GM12865 (cell line): ENCODE results near the gene PGLYRP3.

Experiments
- DNase-seq: peaks from one replicate; pipeline ENCODE4 v3.0.0; 2010; ENCODE audit warnings: low read depth
- H3K4me3 ChIP-seq: 2 replicates; pipeline ENCODE4 v1.5.1; 2011; ENCODE audit warnings: mild to moderate bottlenecking, low read depth, low read length, control low read depth
- TF ChIP-seq, protein P1 (sequence below): IDR thresholded peaks from 2 replicates; pipeline ENCODE4 v1.5.1; 2011; ENCODE audit warnings: low read length, control low read depth, low read depth, inconsistent platforms; ENCODE audit not compliant: insufficient read depth; ENCODE audit errors: missing control alignments

Gene PGLYRP3, protein sequence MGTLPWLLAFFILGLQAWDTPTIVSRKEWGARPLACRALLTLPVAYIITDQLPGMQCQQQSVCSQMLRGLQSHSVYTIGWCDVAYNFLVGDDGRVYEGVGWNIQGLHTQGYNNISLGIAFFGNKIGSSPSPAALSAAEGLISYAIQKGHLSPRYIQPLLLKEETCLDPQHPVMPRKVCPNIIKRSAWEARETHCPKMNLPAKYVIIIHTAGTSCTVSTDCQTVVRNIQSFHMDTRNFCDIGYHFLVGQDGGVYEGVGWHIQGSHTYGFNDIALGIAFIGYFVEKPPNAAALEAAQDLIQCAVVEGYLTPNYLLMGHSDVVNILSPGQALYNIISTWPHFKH

GRCh38 chr1:153312570-153313186 is at the start of gene PGLYRP3:
Gene PGLYRP3, minus strand, starts transcription at chr1:153312952. Its CDS starts 2,287 bp downstream, at chr1:153310665.
- TF ChIP-seq, protein P1, sequence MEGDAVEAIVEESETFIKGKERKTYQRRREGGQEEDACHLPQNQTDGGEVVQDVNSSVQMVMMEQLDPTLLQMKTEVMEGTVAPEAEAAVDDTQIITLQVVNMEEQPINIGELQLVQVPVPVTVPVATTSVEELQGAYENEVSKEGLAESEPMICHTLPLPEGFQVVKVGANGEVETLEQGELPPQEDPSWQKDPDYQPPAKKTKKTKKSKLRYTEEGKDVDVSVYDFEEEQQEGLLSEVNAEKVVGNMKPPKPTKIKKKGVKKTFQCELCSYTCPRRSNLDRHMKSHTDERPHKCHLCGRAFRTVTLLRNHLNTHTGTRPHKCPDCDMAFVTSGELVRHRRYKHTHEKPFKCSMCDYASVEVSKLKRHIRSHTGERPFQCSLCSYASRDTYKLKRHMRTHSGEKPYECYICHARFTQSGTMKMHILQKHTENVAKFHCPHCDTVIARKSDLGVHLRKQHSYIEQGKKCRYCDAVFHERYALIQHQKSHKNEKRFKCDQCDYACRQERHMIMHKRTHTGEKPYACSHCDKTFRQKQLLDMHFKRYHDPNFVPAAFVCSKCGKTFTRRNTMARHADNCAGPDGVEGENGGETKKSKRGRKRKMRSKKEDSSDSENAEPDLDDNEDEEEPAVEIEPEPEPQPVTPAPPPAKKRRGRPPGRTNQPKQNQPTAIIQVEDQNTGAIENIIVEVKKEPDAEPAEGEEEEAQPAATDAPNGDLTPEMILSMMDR: no peak
- H3K4me3 ChIP-seq: no peak within 1 kb of the TSS
- DNase-seq: no peak

DNA sequence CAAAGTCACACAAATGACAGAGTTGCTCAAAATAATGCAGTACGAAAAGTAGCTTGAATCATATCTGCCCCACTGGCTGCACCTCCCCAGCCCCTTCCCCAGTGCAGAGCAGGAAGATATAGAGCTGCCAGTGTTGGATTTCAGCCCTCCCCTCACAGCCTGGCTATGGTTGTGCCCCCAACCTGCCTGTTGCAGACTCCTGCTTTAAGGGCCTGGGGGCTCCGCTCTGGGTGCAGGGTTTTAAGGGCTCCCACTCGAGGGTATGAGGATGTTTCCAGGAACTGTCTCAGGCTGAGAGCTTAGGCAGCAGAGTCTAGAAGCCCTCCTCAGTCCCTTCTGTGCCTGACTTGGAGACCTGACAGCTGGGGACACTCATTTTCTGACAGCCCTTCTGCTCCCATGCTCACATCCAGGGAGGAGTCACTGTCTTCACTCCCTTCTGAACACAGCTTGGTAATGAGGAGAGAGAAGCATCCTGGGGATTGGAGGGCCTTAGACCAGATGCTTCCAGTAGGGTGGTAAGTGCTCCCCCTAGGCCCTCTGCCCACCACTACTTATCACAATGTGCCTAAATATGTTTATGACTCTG is 49.5 kb upstream of the PGLYRP3 start:
- TF ChIP-seq, protein P1: no peak
- DNase-seq: no peak
- no peak overlapping the region for H3K4me3 ChIP-seq

DNA sequence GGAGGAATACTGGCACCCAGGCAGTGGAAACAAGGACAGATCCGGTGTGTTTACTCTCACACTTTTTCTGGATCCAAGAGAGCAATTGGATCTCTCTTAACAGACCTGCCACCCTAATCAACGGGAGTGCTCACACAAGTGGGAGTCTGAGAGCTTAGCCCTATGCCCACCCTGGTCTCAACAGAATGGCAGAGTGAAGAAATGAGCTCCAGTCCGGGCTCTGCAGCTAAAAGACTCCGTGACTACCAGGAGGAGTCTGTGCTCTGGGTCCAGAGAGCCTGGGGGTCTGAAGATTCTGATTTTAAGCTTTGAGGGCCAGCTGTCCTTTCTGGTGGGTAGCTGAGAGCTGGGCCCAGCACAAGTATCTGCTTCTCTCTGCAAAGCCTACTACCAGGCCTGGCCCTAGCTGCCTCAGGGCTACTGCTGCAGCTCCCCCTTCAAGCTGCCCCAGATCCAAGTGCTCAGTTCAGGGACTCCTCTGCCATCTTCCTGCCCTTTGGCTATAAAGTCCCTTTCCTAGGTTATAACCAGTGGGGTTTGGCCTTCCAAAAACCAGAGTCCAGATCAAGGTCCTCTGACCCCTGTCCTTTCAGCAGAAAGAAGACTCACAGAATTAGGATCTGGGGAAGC is 48.8 kb upstream of the PGLYRP3 start:
- TF ChIP-seq, protein P1: no peak
- H3K4me3 ChIP-seq: no peak overlapping the region
- DNase-seq: no peak

GRCh38 chr1:153360592-153361479 is 48.1 kb upstream of the PGLYRP3 start:
- TF ChIP-seq, protein P1: no peak
- no peak for DNase-seq
- no peak overlapping the region for H3K4me3 ChIP-seq

- TF ChIP-seq, protein P1: no peak
- H3K4me3 ChIP-seq: no peak overlapping the region
- DNase-seq: no peak
Observed at GRCh38 chr1:153360190-153360589, 47.4 kb upstream of the PGLYRP3 start.

GRCh38 chr1:153359241-153359640 is 46.5 kb upstream of the PGLYRP3 start:
- DNase-seq: no peak
- H3K4me3 ChIP-seq: no peak overlapping the region
- TF ChIP-seq, protein P1: no peak
